Measurements from ENCODE around the gene FGF13.

- TF ChIP-seq CTCF (IDR thresholded peaks at IDR 0.05; ENCODE audit: low read length) (no peak), EZH2 (IDR thresholded peaks at IDR 0.05; ENCODE audit: borderline replicate concordance, low read length) (no peak)
These were observed 20.3 kb downstream of the FGF13 start for GRCh38 chrX:138691186-138691585.

Data from OCI-LY1 (cell line).